SK-N-MC (cell line): ENCODE results near the gene PRR19.

Experiments used
- EZH2 ChIP-seq: fragments of 200-600 bp; sonication (generic); IDR thresholded peaks from one replicate; pipeline ENCODE4 v1.6.1; 2017; ENCODE audit warnings: antibody characterized with exemption
- POLR2AphosphoS5 ChIP-seq: IDR thresholded peaks from 2 replicates; pipeline ENCODE4 v1.6.1; 2012; ENCODE audit warnings: mild to moderate bottlenecking, low read depth, low read length, borderline replicate concordance

- TF ChIP-seq EZH2 = no peak
- no peak for TF ChIP-seq POLR2AphosphoS5
These were observed 27.8 kb upstream of the PRR19 start for GRCh38 chr19:42274065-42274682.
